Small intestine (tissue), 7 donors: ENCODE data around the gene SMCO1. TPM values are rescaled to one million over a fixed set of nuclear protein-coding genes. Genes with fewer than 3 reads are reported as not detected.

Experiments
- DNase-seq, 2 donors: peaks; one replicate each; pipeline versions ENCODE4 v3.0.0 to v3.0.0-alpha.2; 2013
- FAIRE-seq: peaks from 2 replicates; lab custom pipeline; 2012; peaks lifted over from hg19 to GRCh38; lab: Jason Lieb, UNC
- H3K27ac ChIP-seq, 3 donors: one replicate each; pipeline ENCODE4 v1.5.1; 2013; ENCODE audit warnings: low read length in 2 of 3, mild to moderate bottlenecking in 2 of 3, control low read depth in 1 of 3, inconsistent platforms in 1 of 3, low read depth in 1 of 3, moderate library complexity in 1 of 3
- H3K27me3 ChIP-seq, 3 donors: one replicate each; pipeline ENCODE4 v1.6.1; 2013; ENCODE audit warnings: low read length in 3 of 3, inconsistent platforms in 1 of 3; ENCODE audit not compliant: control insufficient read depth in 3 of 3, insufficient read depth in 3 of 3
- H3K36me3 ChIP-seq, 3 donors: one replicate each; pipeline ENCODE4 v1.6.1; 2013; ENCODE audit warnings: low read length in 3 of 3, inconsistent platforms in 1 of 3, low read depth in 1 of 3, mild to moderate bottlenecking in 1 of 3, moderate library complexity in 1 of 3; ENCODE audit not compliant: control insufficient read depth in 3 of 3, insufficient read depth in 2 of 3
- H3K4me1 ChIP-seq, 3 donors: one replicate each; pipeline ENCODE4 v1.6.1; 2013; ENCODE audit warnings: low read length in 2 of 3, inconsistent platforms in 1 of 3, low read depth in 1 of 3, mild to moderate bottlenecking in 1 of 3, moderate library complexity in 1 of 3; ENCODE audit not compliant: control insufficient read depth in 3 of 3, insufficient read depth in 2 of 3
- H3K4me3 ChIP-seq, 3 donors: one replicate each; pipeline ENCODE4 v1.5.1; 2013; ENCODE audit warnings: low read length in 3 of 3, control low read depth in 1 of 3, inconsistent platforms in 1 of 3, low read depth in 1 of 3, mild to moderate bottlenecking in 1 of 3, moderate library complexity in 1 of 3
- H3K9me3 ChIP-seq, 2 donors: one replicate each; pipeline ENCODE4 v1.6.1; 2013; ENCODE audit warnings: low read depth in 1 of 2, low read length in 1 of 2; ENCODE audit not compliant: control insufficient read depth in 2 of 2, insufficient read depth in 1 of 2
- WGBS, 3 donors: extraction: QIAGEN DNeasy Blood & Tissue Kit; methylation state at CpG; one replicate each; pipeline ENCODE4 v1.1.7; 2013; 5-methylcytosine and 5-hydroxymethylcytosine counted together
- polyA plus RNA-seq, 4 donors: library from polyadenylated mRNA; stranded (reverse) in 3 of 4; unstranded in 1 of 4; fragments of 200-250 nt in 3 of 4; fragments of 120-200 nt in 1 of 4; gene quantifications; one replicate each; pipeline versions ENCODE4 v1.2.1 to v1.2.3, GENCODE V29; 2013
- donor health status: healthy with polysubstance abuse.
- donor health status: control.
- donor health status: control.
- donor health status: Bipolar disorder and iron deficiency.
- donor health status: healthy.

Gene SMCO1
- polyA plus RNA-seq, 4 donors = not detected

DNA sequence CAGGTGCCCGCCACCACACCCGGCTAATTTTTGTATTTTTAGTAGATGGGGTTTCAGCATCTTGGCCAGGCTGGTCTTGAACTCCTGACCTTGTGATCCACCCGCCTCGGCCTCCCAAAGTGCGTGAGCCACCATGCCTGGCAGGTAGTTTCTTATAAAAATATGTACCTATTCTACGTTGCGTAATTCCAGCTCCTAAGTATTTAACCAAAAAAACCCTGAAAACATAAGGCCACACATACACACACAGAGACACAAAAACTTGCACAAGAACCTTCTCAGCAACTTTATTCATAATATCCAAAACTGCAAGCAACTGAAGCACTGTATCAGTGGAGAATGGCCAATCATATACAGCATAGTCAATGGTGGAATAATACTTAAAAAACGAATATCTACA, 16.8 kb downstream of the SMCO1 start:
- 94% methylated on average over 8 of the region's 8 CpGs for WGBS, 3 donors

DNA sequence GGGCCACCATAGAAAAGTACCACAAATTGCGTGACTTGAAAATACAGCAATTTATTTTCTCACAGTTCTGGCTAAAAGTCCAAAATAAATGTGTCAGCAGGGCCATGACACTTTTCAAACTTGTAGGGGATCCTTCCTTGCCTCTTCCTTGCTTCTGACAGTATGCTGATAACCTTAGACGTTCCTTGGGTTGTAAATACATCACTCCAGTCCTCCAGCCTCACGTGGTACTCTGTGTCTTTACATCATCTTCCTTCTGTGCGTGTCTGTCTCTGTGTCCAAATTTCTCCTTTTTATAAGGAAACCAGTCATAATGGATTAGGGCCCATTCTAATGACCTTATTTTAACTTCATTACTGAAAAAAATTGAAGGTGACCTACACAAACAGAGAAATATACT, 19.0 kb downstream of the SMCO1 start:
- Histone ChIP-seq H3K9me3 (no peaks in the 10 kb centered on the region), H3K4me1 (peaks cover 0 to 8% (median 3%) of the 10 kb centered on the region in 3 donors), H3K27ac (no peak overlapping the region), H3K36me3 (peaks cover 0 to 15% (median 2%) of the 10 kb centered on the region in 3 donors), H3K27me3 (no peaks in the 10 kb centered on the region), H3K4me3 (no peak overlapping the region)
- no peak for DNase-seq
- FAIRE-seq = no peak
- 83 to 86% (median 84%) methylated on average over 4 of the region's 4 CpGs for WGBS, 3 donors

More for the DNA sequence above, 16.8 kb downstream of the SMCO1 start:
- H3K9me3 ChIP-seq = no peaks in the 10 kb centered on the region
- no peaks in the 10 kb centered on the region for H3K27me3 ChIP-seq
- no peak overlapping the region for H3K4me3 ChIP-seq
- FAIRE-seq (no peak), DNase-seq (no peak)
- peaks cover 0 to 8% (median 3%) of the 10 kb centered on the region in 3 donors for H3K4me1 ChIP-seq
- no peak overlapping the region for H3K27ac ChIP-seq
- peaks cover 0 to 13% (median 2%) of the 10 kb centered on the region in 3 donors for H3K36me3 ChIP-seq

DNA sequence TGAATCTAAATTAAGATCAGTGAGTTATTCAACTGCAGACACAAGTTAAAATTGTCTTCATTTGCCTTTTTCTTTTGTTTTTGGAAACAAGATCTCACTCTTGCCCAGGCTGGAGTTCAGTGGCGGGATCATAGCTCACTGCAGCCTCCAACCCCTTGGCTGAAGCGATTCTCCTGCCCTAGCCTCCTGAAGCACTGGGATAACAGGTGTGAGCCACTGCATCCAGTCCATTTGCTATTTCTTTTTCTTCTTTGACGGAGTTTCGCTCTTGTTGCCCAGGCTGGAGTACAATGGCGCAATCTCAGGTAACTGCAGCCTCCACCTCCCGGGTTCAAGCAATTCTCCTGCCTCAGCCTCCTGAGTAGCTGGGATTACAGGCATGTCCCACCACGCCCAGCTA, 21.9 kb downstream of the SMCO1 start:
- no peaks in the 10 kb centered on the region for H3K27me3 ChIP-seq
- DNase-seq (no peak), FAIRE-seq (no peak)
- no peaks in the 10 kb centered on the region for H3K9me3 ChIP-seq
- WGBS, 3 donors = 98 to 99% (median 98%) methylated on average over 7 of the region's 7 CpGs
- no peak overlapping the region for H3K4me3 ChIP-seq
- H3K4me1 ChIP-seq = no peaks in the 10 kb centered on the region
- H3K27ac ChIP-seq = no peak overlapping the region
- H3K36me3 ChIP-seq = peaks cover 0 to 15% (median 2%) of the 10 kb centered on the region in 3 donors

DNA sequence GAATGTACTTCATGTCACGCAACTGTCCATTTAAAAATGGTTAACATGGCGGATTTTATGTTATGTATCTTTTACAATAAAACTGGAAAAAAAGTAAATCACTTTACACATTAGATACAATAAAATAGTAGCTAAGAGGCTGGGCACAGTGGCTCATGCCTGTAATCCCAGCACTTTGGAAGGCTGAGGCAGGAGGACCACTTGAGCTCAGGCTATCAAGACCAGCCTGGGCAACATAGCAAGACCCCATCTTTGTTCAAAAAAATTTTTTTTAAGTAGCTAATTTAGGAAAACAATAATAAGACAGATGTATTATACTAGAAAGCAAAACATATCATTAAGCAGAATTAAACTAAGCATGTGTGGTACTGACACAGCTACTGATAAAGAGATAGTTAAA, 23.1 kb downstream of the SMCO1 start:
- Histone ChIP-seq H3K4me3 (no peak overlapping the region), H3K27me3 (no peaks in the 10 kb centered on the region), H3K27ac (no peak overlapping the region), H3K9me3 (no peaks in the 10 kb centered on the region), H3K36me3 (peaks cover 2 to 19% (median 5%) of the 10 kb centered on the region in 3 donors), H3K4me1 (no peaks in the 10 kb centered on the region)
- FAIRE-seq (no peak), DNase-seq (no peak)
- WGBS, 3 donors = 97 to 99% (median 98%) methylated on average over 2 of the region's 2 CpGs

DNA sequence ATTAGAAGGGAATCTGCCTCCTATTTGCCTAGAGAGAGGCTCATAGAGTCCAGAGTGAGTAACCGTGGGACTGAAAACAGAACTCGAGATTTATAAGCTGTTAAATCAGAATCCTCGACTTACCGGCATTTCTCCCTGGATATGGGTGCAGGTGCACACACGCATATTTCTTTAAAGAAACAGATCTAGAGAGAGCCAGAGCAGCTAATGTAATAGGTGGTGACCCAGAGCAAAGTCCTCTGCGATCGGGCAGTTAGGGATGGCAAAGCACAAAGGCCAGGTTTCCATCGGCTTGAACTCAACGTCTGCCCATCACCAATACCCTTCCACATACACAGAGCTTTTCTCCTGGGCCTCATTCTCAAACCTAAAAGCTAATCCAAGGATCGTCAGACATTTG, 25.4 kb downstream of the SMCO1 start:
- no peaks in the 10 kb centered on the region for H3K27me3 ChIP-seq
- peak in 1 of 2 donors; percentile 27 for DNase-seq
- FAIRE-seq = no peak
- no peaks in the 10 kb centered on the region for H3K9me3 ChIP-seq
- H3K27ac ChIP-seq = no peak overlapping the region
- WGBS, 3 donors = 72 to 87% (median 75%) methylated on average over 10 of the region's 10 CpGs
- H3K4me3 ChIP-seq = no peak overlapping the region
- H3K36me3 ChIP-seq = peaks cover 8 to 29% (median 17%) of the 10 kb centered on the region in 3 donors
- H3K4me1 ChIP-seq = no peaks in the 10 kb centered on the region

DNA sequence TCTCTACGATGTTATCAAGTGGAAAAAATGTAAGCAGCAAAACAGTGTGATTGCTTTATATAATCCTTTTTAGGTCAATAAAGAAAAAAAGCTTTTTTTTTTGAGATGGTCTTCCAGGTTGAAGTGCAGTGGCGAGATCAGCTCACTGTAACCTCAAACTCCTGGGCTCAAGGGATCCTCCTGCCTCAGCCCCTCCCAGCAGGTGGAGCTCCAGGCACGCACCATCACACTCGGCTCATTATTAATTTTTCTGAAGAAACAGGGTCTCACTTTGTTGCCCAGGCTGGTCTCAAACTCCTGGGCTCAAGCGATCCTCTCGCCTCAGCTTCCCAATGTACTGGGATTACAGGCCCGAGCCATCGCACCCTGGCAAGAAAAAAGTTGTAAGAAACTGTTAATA, 28.9 kb downstream of the SMCO1 start:
- Histone ChIP-seq H3K9me3 (no peaks in the 10 kb centered on the region), H3K4me3 (no peak overlapping the region), H3K27ac (no peak overlapping the region), H3K36me3 (peaks cover 19 to 37% (median 21%) of the 10 kb centered on the region in 3 donors), H3K4me1 (no peaks in the 10 kb centered on the region), H3K27me3 (no peaks in the 10 kb centered on the region)
- 83 to 88% (median 87%) methylated on average over 8 of the region's 8 CpGs for WGBS, 3 donors
- DNase-seq = peak in 1 of 2 donors; percentile 16
- FAIRE-seq = no peak

DNA sequence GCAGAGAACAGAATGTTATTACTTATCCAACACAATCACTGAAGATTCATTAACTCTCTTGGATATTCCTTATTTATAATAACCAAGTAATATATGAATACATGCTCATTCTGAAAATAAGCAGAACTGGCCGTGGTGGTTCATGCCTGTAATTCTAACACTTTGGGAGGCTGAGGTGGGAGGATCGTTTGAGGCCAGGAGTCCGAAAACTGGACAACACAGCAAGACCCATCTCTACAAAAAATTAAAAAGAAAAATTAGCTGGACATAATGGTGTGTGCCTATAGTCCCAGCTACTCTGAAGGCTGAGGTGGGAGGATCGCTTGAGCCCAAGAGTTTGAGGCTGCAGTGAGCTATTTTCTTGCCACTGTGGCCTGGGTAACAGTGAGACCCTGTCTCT, 37.5 kb downstream of the SMCO1 start:
- H3K27me3 ChIP-seq = no peaks in the 10 kb centered on the region
- H3K36me3 ChIP-seq = peaks cover 6 to 36% (median 7%) of the 10 kb centered on the region in 3 donors
- no peaks in the 10 kb centered on the region for H3K4me1 ChIP-seq
- FAIRE-seq (no peak), DNase-seq (no peak)
- no peaks in the 10 kb centered on the region for H3K9me3 ChIP-seq
- no peak overlapping the region for H3K27ac ChIP-seq
- H3K4me3 ChIP-seq = no peak overlapping the region
- 96 to 100% (median 96%) methylated on average over 4 of the region's 4 CpGs for WGBS, 3 donors

DNA sequence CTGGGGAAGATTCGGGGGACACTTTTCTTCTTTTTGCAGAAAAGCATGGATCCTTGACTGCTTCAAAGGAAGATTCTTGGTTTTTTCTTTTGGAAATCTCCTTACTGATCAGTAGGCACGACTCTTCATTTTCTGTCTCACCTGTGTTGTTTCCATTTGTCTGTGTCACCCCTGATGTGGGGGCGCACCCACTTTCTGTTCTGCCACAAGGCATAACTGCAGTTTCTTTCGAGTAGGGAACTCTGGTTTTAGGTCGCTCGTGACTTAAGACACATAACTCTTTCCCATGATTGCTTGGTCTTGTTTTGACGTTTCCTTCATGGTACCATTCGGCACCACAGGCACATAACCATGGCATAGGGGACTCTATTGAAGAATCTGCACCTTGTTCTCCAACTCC, 42.9 kb downstream of the SMCO1 start:
- H3K36me3 ChIP-seq = peaks cover 14 to 27% (median 16%) of the 10 kb centered on the region in 3 donors
- FAIRE-seq = no peak
- 91 to 95% (median 93%) methylated on average over 8 of the region's 8 CpGs for WGBS, 3 donors

DNA sequence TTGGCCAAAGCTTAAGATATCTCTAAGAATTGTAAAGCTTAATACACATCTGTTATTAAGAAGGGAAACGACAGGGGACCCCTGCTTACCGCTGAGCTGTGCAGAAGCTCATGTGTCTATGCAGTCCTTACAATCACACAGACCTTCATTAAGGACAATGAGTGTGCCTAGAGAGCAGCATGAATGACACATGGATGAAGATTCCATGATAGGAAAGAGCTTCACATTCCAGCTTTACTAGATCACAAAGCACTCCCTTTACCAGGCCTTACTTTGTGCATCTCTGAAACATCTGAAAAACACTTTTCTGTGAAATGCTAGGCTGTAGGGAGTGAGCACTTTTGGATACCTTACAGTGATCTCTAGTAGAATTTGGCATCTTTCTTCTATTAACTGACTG, 43.6 kb downstream of the SMCO1 start:
- no peak overlapping the region for H3K27ac ChIP-seq
- no peaks in the 10 kb centered on the region for H3K4me1 ChIP-seq
- no peaks in the 10 kb centered on the region for H3K27me3 ChIP-seq
- no peaks in the 10 kb centered on the region for H3K9me3 ChIP-seq
- H3K36me3 ChIP-seq = peaks cover 14 to 26% (median 16%) of the 10 kb centered on the region in 3 donors
- no peak overlapping the region for H3K4me3 ChIP-seq
- DNase-seq (no peak), FAIRE-seq (no peak)
- WGBS, 3 donors = 85 to 94% (median 90%) methylated on average over 2 of the region's 2 CpGs

More for the DNA sequence above, 42.9 kb downstream of the SMCO1 start:
- Histone ChIP-seq H3K4me3 (no peak overlapping the region), H3K27me3 (no peaks in the 10 kb centered on the region), H3K27ac (no peak overlapping the region), H3K9me3 (no peaks in the 10 kb centered on the region), H3K4me1 (no peaks in the 10 kb centered on the region)
- no peak for DNase-seq
